Nephron (organoid): ENCODE results near the gene ZNF92.

Source experiments
- H3K27ac Mint-ChIP-seq, 3 experiments: 2 replicates each; pipeline ENCODE4 v1.8.0; 2020; ENCODE audit warnings: mixed read lengths in 3 of 3, mild to moderate bottlenecking in 2 of 3, moderate library complexity in 1 of 3
- H3K27me3 Mint-ChIP-seq: 2 replicates; pipeline ENCODE4 v1.8.0; 2021; ENCODE audit warnings: low read depth, mild to moderate bottlenecking, moderate library complexity, mixed read lengths
- H3K36me3 Mint-ChIP-seq: 2 replicates; pipeline ENCODE4 v1.8.0; 2020; ENCODE audit warnings: low read depth, mixed read lengths
- H3K4me1 Mint-ChIP-seq: 2 replicates; pipeline ENCODE4 v1.8.0; 2020; ENCODE audit warnings: mixed read lengths
- H3K4me3 Mint-ChIP-seq, 3 experiments: 2 replicates each; pipeline ENCODE4 v1.8.0; 2020; ENCODE audit warnings: mild to moderate bottlenecking in 3 of 3, mixed read lengths in 3 of 3, moderate library complexity in 2 of 3
- H3K9me3 Mint-ChIP-seq: 2 replicates; pipeline ENCODE4 v1.8.0; 2020; ENCODE audit warnings: mixed read lengths
- CTCF ChIP-seq, 3 experiments: fragments of 200-600 bp; sonication (generic); IDR thresholded peaks; one replicate each; pipeline ENCODE4 v1.5.0; 2021; ENCODE audit warnings: antibody characterized with exemption in 3 of 3; ENCODE audit not compliant: unreplicated experiment in 3 of 3

The ZNF92 gene

GRCh38 chr7:65448816-65449504 lies 75.3 kb downstream of the ZNF92 start:
- H3K4me3 Mint-ChIP-seq = no peak overlapping the region
- H3K27ac Mint-ChIP-seq = peak overlapping the region in 2 of 3 experiments; percentile 55 to 57
- peaks cover 5% of the 10 kb centered on the region for H3K27me3 Mint-ChIP-seq
- H3K9me3 Mint-ChIP-seq = peaks cover 11% of the 10 kb centered on the region
- no peaks in the 10 kb centered on the region for H3K4me1 Mint-ChIP-seq
- TF ChIP-seq CTCF (IDR thresholded peaks at IDR 0.05; ENCODE audit: unreplicated experiment in 3 of 3) = no peak
- no peaks in the 10 kb centered on the region for H3K36me3 Mint-ChIP-seq

- H3K4me1 Mint-ChIP-seq = no peaks in the 10 kb centered on the region
- H3K9me3 Mint-ChIP-seq = peaks cover 9% of the 10 kb centered on the region
- peak overlapping the region in 2 of 3 experiments; percentile 55 to 57 for H3K27ac Mint-ChIP-seq
- no peak overlapping the region for H3K4me3 Mint-ChIP-seq
- no peaks in the 10 kb centered on the region for H3K36me3 Mint-ChIP-seq
- no peak for TF ChIP-seq CTCF (IDR thresholded peaks at IDR 0.05; ENCODE audit: unreplicated experiment in 3 of 3)
- H3K27me3 Mint-ChIP-seq = peaks cover 5% of the 10 kb centered on the region
Measured at GRCh38 chr7:65449505-65449852, 75.8 kb downstream of the ZNF92 start.
